CD4-positive, alpha-beta T cell (primary cell): ENCODE data around the gene ATP2B2. TPM values are rescaled to one million over a fixed set of nuclear protein-coding genes. Genes with fewer than 3 reads are reported as not detected.

Experiments
- ATAC-seq: fragments of 200-7000 bp; cut with Tn5 transposase; one replicate; pipeline ENCODE4 v1.10.0; 2022; ENCODE audit warnings: mild to moderate bottlenecking; ENCODE audit not compliant: poor library complexity
- CTCF ChIA-PET: fragments of 350-600 bp; sonication (Branson Sonifier 250); formaldehyde crosslinking; loops from one replicate; lab custom pipeline; 2021; ENCODE audit warnings: antibody characterized with exemption, inconsistent platforms; lab: Charles Lee
- POLR2A ChIA-PET: fragments of 350-600 bp; sonication (Branson Sonifier 250); formaldehyde crosslinking; loops from one replicate; lab custom pipeline; 2021; ENCODE audit warnings: antibody characterized with exemption, inconsistent platforms; lab: Charles Lee
- DNase-seq, 14 experiments: peaks; one replicate each; pipeline ENCODE4 v3.0.0-alpha.2; 2013 to 2020; ENCODE audit warnings: mixed read lengths in 2 of 14
- H3K27ac ChIP-seq, 2 donors: one replicate each; pipeline versions ENCODE4 v1.5.1 to v1.7.0; 2013; ENCODE audit warnings: low read length in 2 of 2, low read depth in 1 of 2, mild to moderate bottlenecking in 1 of 2
- H3K27me3 ChIP-seq, 2 experiments: 1 replicate in 1 of 2; 2 replicates in 1 of 2; pipeline versions ENCODE4 v1.6.1 to v1.7.0; 2013; ENCODE audit warnings: low read length in 2 of 2, control low read depth in 1 of 2, mild to moderate bottlenecking in 1 of 2, moderate library complexity in 1 of 2; ENCODE audit not compliant: insufficient read depth in 2 of 2, control insufficient read depth in 1 of 2
- H3K36me3 ChIP-seq: one replicate; pipeline ENCODE4 v1.6.1; 2013; ENCODE audit warnings: low read length, control low read depth; ENCODE audit not compliant: insufficient read depth
- H3K4me1 ChIP-seq: one replicate; pipeline ENCODE4 v1.6.1; 2013; ENCODE audit warnings: low read length, control low read depth; ENCODE audit not compliant: insufficient read depth
- H3K4me3 ChIP-seq: one replicate; pipeline ENCODE4 v1.5.1; 2013; ENCODE audit warnings: mild to moderate bottlenecking, low read length, moderate library complexity
- H3K9me3 ChIP-seq, 2 experiments: 1 replicate in 1 of 2; 2 replicates in 1 of 2; pipeline versions ENCODE4 v1.6.1 to v1.7.0; 2013; ENCODE audit warnings: low read length in 2 of 2, mild to moderate bottlenecking in 2 of 2, control low read depth in 1 of 2, moderate library complexity in 1 of 2; ENCODE audit not compliant: control insufficient read depth in 1 of 2, insufficient read depth in 1 of 2
- H3K27ac Mint-ChIP-seq: one replicate; pipeline ENCODE4 v1.8.0; 2020; ENCODE audit warnings: mixed read lengths
- H3K27me3 Mint-ChIP-seq: one replicate; pipeline ENCODE4 v1.8.0; 2021; ENCODE audit warnings: mixed read lengths
- H3K36me3 Mint-ChIP-seq: one replicate; pipeline ENCODE4 v1.8.0; 2021; ENCODE audit warnings: low read depth, mixed read lengths
- H3K4me1 Mint-ChIP-seq: one replicate; pipeline ENCODE4 v1.8.0; 2021; ENCODE audit warnings: low read depth, mixed read lengths
- H3K4me3 Mint-ChIP-seq: one replicate; pipeline ENCODE4 v1.8.0; 2020; ENCODE audit warnings: mild to moderate bottlenecking, mixed read lengths
- H3K9me3 Mint-ChIP-seq: one replicate; pipeline ENCODE4 v1.8.0; 2020; ENCODE audit warnings: mixed read lengths
- CTCF ChIP-seq: fragments of 200-600 bp; IDR thresholded peaks from one replicate; pipeline ENCODE4 v1.8.0; 2022; ENCODE audit warnings: antibody characterized with exemption, mild to moderate bottlenecking
- intact Hi-C, 2 experiments: fragments of 100-400 bp; cut with DNase I in 1 of 2; cut with micrococcal nuclease in 1 of 2; formaldehyde crosslinking; loops; one replicate each; pipeline versions ENCODE4 v1.15.1 to v1.9.0; 2023 to 2025; cut with DNase I, micrococcal nuclease
- total RNA-seq, 174 experiments: library from RNA in 2 of 174; stranded (reverse) in 2 of 174; gene quantifications; one replicate each; pipeline ENCODE4 v1.2.3 and lab custom pipeline; 2021 to 2026

ATP2B2 gene
- total RNA-seq, 2 experiments from 2014 or later = not detected

- intact Hi-C loops = no loop called here
- CTCF ChIA-PET = no interaction called here
- Mint-ChIP-seq H3K36me3 (peaks cover 88% of the 10 kb centered on the region), H3K9me3 (no peaks in the 10 kb centered on the region), H3K4me1 (no peaks in the 10 kb centered on the region), H3K27ac (no peak overlapping the region), H3K4me3 (no peak overlapping the region), H3K27me3 (no peaks in the 10 kb centered on the region)
- Histone ChIP-seq H3K27ac (no peak overlapping the region), H3K36me3 (peaks cover 87% of the 10 kb centered on the region), H3K27me3 (no peaks in the 10 kb centered on the region), H3K9me3 (no peaks in the 10 kb centered on the region), H3K4me1 (no peaks in the 10 kb centered on the region), H3K4me3 (no peak overlapping the region)
- POLR2A ChIA-PET = no interaction called here
- ATAC-seq = no peak
- no peak for DNase-seq
- no peak for TF ChIP-seq CTCF
These were observed 200.5 kb downstream of the ATP2B2 start for GRCh38 chr3:10304905-10305304.

- ChIA-PET POLR2A (no interaction called here), CTCF (no interaction called here)
- Histone ChIP-seq H3K9me3 (no peaks in the 10 kb centered on the region), H3K4me3 (no peak overlapping the region), H3K36me3 (peaks cover 83% of the 10 kb centered on the region), H3K4me1 (peaks cover 5% of the 10 kb centered on the region), H3K27ac (no peak overlapping the region), H3K27me3 (no peaks in the 10 kb centered on the region)
- H3K4me1 Mint-ChIP-seq = peaks cover 8% of the 10 kb centered on the region
- DNase-seq (no peak), ATAC-seq (no peak)
- H3K4me3 Mint-ChIP-seq = no peak overlapping the region
- H3K27me3 Mint-ChIP-seq = no peaks in the 10 kb centered on the region
- intact Hi-C loops = no loop called here
- no peak overlapping the region for H3K27ac Mint-ChIP-seq
- no peaks in the 10 kb centered on the region for H3K9me3 Mint-ChIP-seq
- no peak for TF ChIP-seq CTCF
- peaks cover 91% of the 10 kb centered on the region for H3K36me3 Mint-ChIP-seq
These were observed 201.6 kb downstream of the ATP2B2 start for GRCh38 chr3:10303785-10304184.

- H3K4me3 ChIP-seq = no peak overlapping the region
- ATAC-seq (no peak), DNase-seq (no peak)
- Mint-ChIP-seq H3K36me3 (peaks cover 87% of the 10 kb centered on the region), H3K4me3 (no peak overlapping the region), H3K9me3 (no peaks in the 10 kb centered on the region), H3K27me3 (no peaks in the 10 kb centered on the region), H3K4me1 (peaks cover 8% of the 10 kb centered on the region), H3K27ac (no peak overlapping the region)
- intact Hi-C loops = no loop called here
- H3K27me3 ChIP-seq = no peaks in the 10 kb centered on the region
- ChIA-PET POLR2A (no interaction called here), CTCF (no interaction called here)
- no peaks in the 10 kb centered on the region for H3K9me3 ChIP-seq
- H3K36me3 ChIP-seq = peaks cover 79% of the 10 kb centered on the region
- H3K27ac ChIP-seq = no peak overlapping the region
- no peak for TF ChIP-seq CTCF
- peaks cover 5% of the 10 kb centered on the region for H3K4me1 ChIP-seq
These were observed 202.3 kb downstream of the ATP2B2 start for GRCh38 chr3:10303105-10303504.
